Mesothelial cell of epicardium (in vitro differentiated cells): Measurements from ENCODE around the gene AMBRA1. TPM values are rescaled to one million over a fixed set of nuclear protein-coding genes. Genes with fewer than 3 reads are reported as not detected.
A peak's percentile ranks its signal among the peaks of the same experiment; 100 is the strongest.

ENCODE experiments used
- DNase-seq, 2 experiments: peaks; one replicate each; pipeline ENCODE4 v3.0.0; 2021; ENCODE audit warnings: low spot score in 2 of 2; ENCODE audit not compliant: unreplicated experiment in 2 of 2
- H3K27ac Mint-ChIP-seq: 2 replicates; pipeline ENCODE4 v1.8.0; 2021; ENCODE audit warnings: mixed read lengths
- H3K27me3 Mint-ChIP-seq: 2 replicates; pipeline ENCODE4 v1.8.0; 2021; ENCODE audit warnings: low read depth, mixed read lengths
- H3K36me3 Mint-ChIP-seq: 2 replicates; pipeline ENCODE4 v1.8.0; 2021; ENCODE audit warnings: mixed read lengths
- H3K4me1 Mint-ChIP-seq: 2 replicates; pipeline ENCODE4 v1.8.0; 2021; ENCODE audit warnings: mixed read lengths
- H3K4me3 Mint-ChIP-seq: 2 replicates; pipeline ENCODE4 v1.8.0; 2021; ENCODE audit warnings: mild to moderate bottlenecking, moderate library complexity, mixed read lengths
- H3K9me3 Mint-ChIP-seq: 2 replicates; pipeline ENCODE4 v1.8.0; 2021; ENCODE audit warnings: mixed read lengths
- CTCF ChIP-seq: fragments of 200-600 bp; sonication (generic); IDR thresholded peaks from one replicate; pipeline ENCODE4 v1.5.0; 2021; ENCODE audit warnings: antibody characterized with exemption; ENCODE audit not compliant: unreplicated experiment
- total RNA-seq: library from RNA; stranded (reverse); gene quantifications from 3 replicates; pipeline ENCODE4 v1.2.1, GENCODE V29; 2021

Gene AMBRA1
- total RNA-seq, 1 donor from 2014 or later = 48.4 TPM

GRCh38 chr11:46435679-46436078, 158.1 kb downstream of the AMBRA1 start:
- H3K27me3 Mint-ChIP-seq = no peaks in the 10 kb centered on the region
- H3K36me3 Mint-ChIP-seq = peaks cover 16% of the 10 kb centered on the region
- H3K4me3 Mint-ChIP-seq = no peak overlapping the region
- no peak overlapping the region for H3K27ac Mint-ChIP-seq
- H3K4me1 Mint-ChIP-seq = no peaks in the 10 kb centered on the region
- TF ChIP-seq CTCF = no peak
- no peak for DNase-seq
- H3K9me3 Mint-ChIP-seq = no peaks in the 10 kb centered on the region

GRCh38 chr11:46431211-46431610, 162.6 kb downstream of the AMBRA1 start:
- Mint-ChIP-seq H3K27ac (no peak overlapping the region), H3K9me3 (no peaks in the 10 kb centered on the region), H3K4me3 (no peak overlapping the region), H3K4me1 (no peaks in the 10 kb centered on the region), H3K36me3 (peaks cover 19% of the 10 kb centered on the region), H3K27me3 (no peaks in the 10 kb centered on the region)
- TF ChIP-seq CTCF = no peak
- no peak for DNase-seq

GRCh38 chr11:46429717-46430116, 164.1 kb downstream of the AMBRA1 start:
- Mint-ChIP-seq H3K4me3 (no peak overlapping the region), H3K36me3 (peaks cover 15% of the 10 kb centered on the region), H3K4me1 (no peaks in the 10 kb centered on the region), H3K27me3 (no peaks in the 10 kb centered on the region), H3K27ac (peak overlapping the region; percentile 53), H3K9me3 (no peaks in the 10 kb centered on the region)
- no peak for DNase-seq
- no peak for TF ChIP-seq CTCF

- peaks cover 11% of the 10 kb centered on the region for H3K36me3 Mint-ChIP-seq
Measured at GRCh38 chr11:46427364-46427763, 166.5 kb downstream of the AMBRA1 start.

GRCh38 chr11:46426233-46426991, 167.4 kb downstream of the AMBRA1 start:
- no peak overlapping the region for H3K27ac Mint-ChIP-seq
- peaks cover 8% of the 10 kb centered on the region for H3K36me3 Mint-ChIP-seq
- DNase-seq = no peak
- no peak for TF ChIP-seq CTCF
- H3K9me3 Mint-ChIP-seq = no peaks in the 10 kb centered on the region
- no peak overlapping the region for H3K4me3 Mint-ChIP-seq
- H3K27me3 Mint-ChIP-seq = no peaks in the 10 kb centered on the region
- peaks cover 3% of the 10 kb centered on the region for H3K4me1 Mint-ChIP-seq

More at GRCh38 chr11:46427364-46427763, 166.5 kb downstream of the AMBRA1 start:
- H3K4me1 Mint-ChIP-seq = peaks cover 3% of the 10 kb centered on the region
- no peaks in the 10 kb centered on the region for H3K27me3 Mint-ChIP-seq
- no peaks in the 10 kb centered on the region for H3K9me3 Mint-ChIP-seq
- no peak for TF ChIP-seq CTCF
- no peak for DNase-seq
- H3K4me3 Mint-ChIP-seq = no peak overlapping the region
- H3K27ac Mint-ChIP-seq = no peak overlapping the region
